Neural crest cell (in vitro differentiated cells): ENCODE results near the gene GPR139. TPM values are rescaled to one million over a fixed set of nuclear protein-coding genes. Genes with fewer than 3 reads are reported as not detected.

Experiments used
- DNase-seq: peaks from one replicate; pipeline ENCODE4 v3.0.0; 2021; ENCODE audit warnings: low read depth, mixed read lengths, low spot score
- H3K27ac Mint-ChIP-seq: one replicate; pipeline ENCODE4 v1.8.0; 2021; ENCODE audit warnings: mild to moderate bottlenecking, mixed read lengths; ENCODE audit not compliant: unreplicated experiment
- H3K27me3 Mint-ChIP-seq: 2 replicates; pipeline ENCODE4 v1.8.0; 2021; ENCODE audit warnings: low read depth, mild to moderate bottlenecking, mixed read lengths
- H3K36me3 Mint-ChIP-seq: 2 replicates; pipeline ENCODE4 v1.8.0; 2021; ENCODE audit warnings: low read depth, mild to moderate bottlenecking, mixed read lengths
- H3K4me1 Mint-ChIP-seq: 2 replicates; pipeline ENCODE4 v1.8.0; 2021; ENCODE audit warnings: mixed read lengths
- H3K4me3 Mint-ChIP-seq: one replicate; pipeline ENCODE4 v1.8.0; 2021; ENCODE audit warnings: mild to moderate bottlenecking, mixed read lengths
- H3K9me3 Mint-ChIP-seq: 2 replicates; pipeline ENCODE4 v1.8.0; 2021; ENCODE audit warnings: mixed read lengths
- total RNA-seq: library from RNA; stranded (reverse); gene quantifications from 2 replicates; pipeline ENCODE4 v1.2.1, GENCODE V29; 2021
- TF ChIP-seq, protein P1 (sequence below): fragments of 200-600 bp; sonication (generic); conservative IDR thresholded peaks from 2 replicates; pipeline ENCODE4 v1.5.0; 2021; ENCODE audit warnings: antibody characterized with exemption, mild to moderate bottlenecking

GPR139 gene
- total RNA-seq, 1 donor from 2014 or later = not detected

DNA sequence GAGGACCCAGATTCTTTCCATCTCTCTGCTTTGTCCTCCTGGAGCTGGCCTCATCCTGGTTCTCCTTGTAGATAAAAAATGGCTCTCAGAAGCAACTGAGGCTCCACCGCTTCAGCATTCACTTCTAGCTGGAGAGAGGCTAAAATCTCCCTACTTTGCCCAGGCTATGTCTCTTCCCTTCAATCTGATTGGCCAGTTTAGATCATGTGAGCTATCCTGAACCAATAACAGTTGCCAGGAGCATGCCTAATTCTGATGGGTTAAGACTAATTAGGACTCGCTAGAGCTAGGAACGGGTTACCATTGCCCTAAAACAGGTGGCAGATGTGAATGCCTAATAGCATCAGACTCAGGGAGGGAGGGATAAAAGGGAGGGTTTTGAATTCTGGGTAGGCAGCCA lies 89.6 kb downstream of the GPR139 start:
- no peak overlapping the region for H3K27ac Mint-ChIP-seq
- no peak overlapping the region for H3K4me3 Mint-ChIP-seq
- DNase-seq = no peak
- no peaks in the 10 kb centered on the region for H3K36me3 Mint-ChIP-seq
- H3K9me3 Mint-ChIP-seq = no peaks in the 10 kb centered on the region
- no peaks in the 10 kb centered on the region for H3K4me1 Mint-ChIP-seq
- peaks cover 59% of the 10 kb centered on the region for H3K27me3 Mint-ChIP-seq
- TF ChIP-seq, protein P1, sequence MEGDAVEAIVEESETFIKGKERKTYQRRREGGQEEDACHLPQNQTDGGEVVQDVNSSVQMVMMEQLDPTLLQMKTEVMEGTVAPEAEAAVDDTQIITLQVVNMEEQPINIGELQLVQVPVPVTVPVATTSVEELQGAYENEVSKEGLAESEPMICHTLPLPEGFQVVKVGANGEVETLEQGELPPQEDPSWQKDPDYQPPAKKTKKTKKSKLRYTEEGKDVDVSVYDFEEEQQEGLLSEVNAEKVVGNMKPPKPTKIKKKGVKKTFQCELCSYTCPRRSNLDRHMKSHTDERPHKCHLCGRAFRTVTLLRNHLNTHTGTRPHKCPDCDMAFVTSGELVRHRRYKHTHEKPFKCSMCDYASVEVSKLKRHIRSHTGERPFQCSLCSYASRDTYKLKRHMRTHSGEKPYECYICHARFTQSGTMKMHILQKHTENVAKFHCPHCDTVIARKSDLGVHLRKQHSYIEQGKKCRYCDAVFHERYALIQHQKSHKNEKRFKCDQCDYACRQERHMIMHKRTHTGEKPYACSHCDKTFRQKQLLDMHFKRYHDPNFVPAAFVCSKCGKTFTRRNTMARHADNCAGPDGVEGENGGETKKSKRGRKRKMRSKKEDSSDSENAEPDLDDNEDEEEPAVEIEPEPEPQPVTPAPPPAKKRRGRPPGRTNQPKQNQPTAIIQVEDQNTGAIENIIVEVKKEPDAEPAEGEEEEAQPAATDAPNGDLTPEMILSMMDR = no peak

Other genes starting within 250 kb of the GPR139 start
- 58.5 and 59.3 TPM in 2 replicates for gene GPRC5B, start 189.0 kb downstream of the GPR139 start, total RNA-seq